GM12875 (cell line): Measurements from ENCODE around the gene PPP1R14B.

Experiments
- H3K4me3 ChIP-seq: one replicate; pipeline ENCODE4 v1.5.1; 2011; ENCODE audit warnings: low read depth, low read length, control low read depth
- CTCF ChIP-seq: IDR thresholded peaks from 2 replicates; pipeline ENCODE4 v1.5.1; 2011; ENCODE audit warnings: low read depth, mild to moderate bottlenecking, control low read depth, inconsistent platforms, low read length, moderate library complexity, borderline replicate concordance; ENCODE audit not compliant: insufficient read depth

Gene PPP1R14B

DNA sequence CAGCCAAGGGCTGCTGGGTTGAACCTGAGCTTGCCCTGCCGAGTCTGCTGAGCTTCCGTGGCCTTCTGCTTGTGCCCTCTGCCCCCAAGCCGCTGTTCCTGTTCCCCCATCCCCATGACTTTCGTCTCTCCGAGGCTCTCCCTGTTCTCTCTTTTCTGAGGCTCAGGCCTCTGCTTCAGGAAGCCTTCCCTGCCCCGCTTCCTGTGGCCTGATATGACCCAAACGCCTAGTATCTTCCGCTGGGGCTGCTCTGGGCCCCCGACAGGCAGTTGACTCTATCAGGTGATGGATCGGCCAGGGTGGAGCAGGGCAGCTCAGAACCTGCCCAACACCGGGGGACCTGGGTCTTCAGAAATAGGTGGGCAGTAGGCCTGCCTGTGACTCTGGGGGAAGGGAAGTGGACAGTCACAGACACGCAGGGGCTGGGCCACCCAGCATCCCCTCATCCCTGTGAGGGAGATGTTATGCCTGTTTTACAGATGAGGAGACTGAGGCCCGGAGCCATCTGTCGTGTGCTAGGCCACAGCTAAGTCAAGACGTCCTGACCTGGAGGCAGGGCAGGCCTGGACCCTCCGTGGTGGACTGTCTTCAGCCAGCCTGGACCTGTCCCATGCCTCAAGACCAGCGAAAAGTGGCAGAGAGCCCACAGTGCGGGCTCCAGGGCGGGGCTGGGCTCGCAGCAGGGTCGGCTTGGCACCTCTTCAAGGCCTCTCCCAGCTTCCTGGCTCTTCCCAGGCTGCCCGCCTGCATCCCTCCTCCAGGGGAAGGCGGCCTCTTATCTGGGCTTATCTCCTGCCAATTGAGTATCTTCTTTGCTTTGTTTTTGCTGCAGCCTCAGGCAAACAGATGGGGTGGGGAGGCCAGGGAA, 21.5 kb upstream of the PPP1R14B start:
- TF ChIP-seq CTCF, result no peak
- peak overlapping the region; percentile 76 for H3K4me3 ChIP-seq

- TF ChIP-seq CTCF, result no peak
Observed at GRCh38 chr11:64267207-64267945, 20.6 kb upstream of the PPP1R14B start.

GRCh38 chr11:64266339-64266738, 19.6 kb upstream of the PPP1R14B start:
- TF ChIP-seq CTCF, result no peak
- no peak overlapping the region for H3K4me3 ChIP-seq

More at GRCh38 chr11:64267207-64267945, 20.6 kb upstream of the PPP1R14B start:
- no peak overlapping the region for H3K4me3 ChIP-seq

- no peak for TF ChIP-seq CTCF
- no peak overlapping the region for H3K4me3 ChIP-seq
Observed at GRCh38 chr11:64265176-64266160, 18.7 kb upstream of the PPP1R14B start.

- TF ChIP-seq CTCF, result no peak
- no peak overlapping the region for H3K4me3 ChIP-seq
Observed at GRCh38 chr11:64264371-64264852, 17.7 kb upstream of the PPP1R14B start.

DNA sequence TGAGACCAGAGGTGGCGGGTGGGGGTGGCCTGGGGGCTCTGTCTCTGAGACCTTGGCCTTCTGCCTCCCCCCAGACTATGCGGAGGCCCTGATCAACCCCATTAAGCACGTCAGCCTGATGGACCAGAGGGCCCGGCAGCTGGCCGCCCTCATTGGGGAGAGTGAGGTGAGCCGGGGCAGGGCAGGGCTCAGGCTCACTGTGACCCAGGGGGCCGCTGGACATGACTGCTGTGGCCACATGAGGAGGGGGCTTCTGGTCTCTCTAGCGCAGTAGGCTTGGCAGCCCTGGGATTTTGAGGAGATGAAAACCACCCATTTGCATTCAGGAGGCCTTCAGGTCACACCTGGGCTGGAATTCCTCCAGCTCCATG, 17.2 kb upstream of the PPP1R14B start:
- no peak for TF ChIP-seq CTCF
- H3K4me3 ChIP-seq, result no peak overlapping the region
